GM19035 (cell line): ENCODE measurements around the gene CDYL.
A peak's percentile ranks its signal among the peaks of the same experiment; 100 is the strongest.

ENCODE experiments used
- ATAC-seq: cut with Tn5 transposase; IDR thresholded peaks from one replicate; pipeline ENCODE4 v1.9.1; 2021; ENCODE audit not compliant: unreplicated experiment

CDYL gene

DNA sequence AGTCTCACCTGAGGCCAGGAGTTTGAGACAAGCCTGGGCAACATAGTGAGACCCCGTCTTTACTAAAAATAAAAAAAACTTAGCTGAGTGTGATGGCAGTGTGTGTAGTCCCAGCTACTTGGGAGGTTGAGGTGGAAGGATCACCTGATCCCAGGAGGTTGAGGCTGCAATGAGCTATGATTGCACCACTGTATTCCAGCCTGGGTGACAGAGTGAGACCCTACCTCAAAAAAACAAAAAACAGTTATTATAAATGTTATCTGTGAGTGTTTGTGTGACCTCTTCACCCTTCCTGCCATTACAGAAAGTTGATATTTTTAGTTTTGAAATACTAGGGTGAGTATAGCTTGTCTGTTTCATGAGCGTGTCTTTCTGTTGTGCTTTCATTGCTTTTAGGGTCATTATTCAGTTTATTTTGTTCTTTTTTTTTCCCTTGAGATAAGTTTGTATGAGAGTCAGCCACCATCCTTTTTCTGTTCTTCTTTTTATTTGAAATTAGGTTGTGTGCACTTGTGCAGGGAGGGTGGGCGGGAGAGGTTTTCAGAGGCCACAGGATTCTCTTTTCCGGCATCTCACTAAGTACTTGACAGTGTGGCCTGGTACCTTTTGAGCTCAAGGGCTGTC is 26.2 kb downstream of the CDYL start:
- peak; percentile 67 for ATAC-seq

GRCh38 chr6:4803343-4803744 is 27.1 kb downstream of the CDYL start:
- no peak for ATAC-seq

- no peak for ATAC-seq
Measured at GRCh38 chr6:4804095-4804494, 27.9 kb downstream of the CDYL start.

DNA sequence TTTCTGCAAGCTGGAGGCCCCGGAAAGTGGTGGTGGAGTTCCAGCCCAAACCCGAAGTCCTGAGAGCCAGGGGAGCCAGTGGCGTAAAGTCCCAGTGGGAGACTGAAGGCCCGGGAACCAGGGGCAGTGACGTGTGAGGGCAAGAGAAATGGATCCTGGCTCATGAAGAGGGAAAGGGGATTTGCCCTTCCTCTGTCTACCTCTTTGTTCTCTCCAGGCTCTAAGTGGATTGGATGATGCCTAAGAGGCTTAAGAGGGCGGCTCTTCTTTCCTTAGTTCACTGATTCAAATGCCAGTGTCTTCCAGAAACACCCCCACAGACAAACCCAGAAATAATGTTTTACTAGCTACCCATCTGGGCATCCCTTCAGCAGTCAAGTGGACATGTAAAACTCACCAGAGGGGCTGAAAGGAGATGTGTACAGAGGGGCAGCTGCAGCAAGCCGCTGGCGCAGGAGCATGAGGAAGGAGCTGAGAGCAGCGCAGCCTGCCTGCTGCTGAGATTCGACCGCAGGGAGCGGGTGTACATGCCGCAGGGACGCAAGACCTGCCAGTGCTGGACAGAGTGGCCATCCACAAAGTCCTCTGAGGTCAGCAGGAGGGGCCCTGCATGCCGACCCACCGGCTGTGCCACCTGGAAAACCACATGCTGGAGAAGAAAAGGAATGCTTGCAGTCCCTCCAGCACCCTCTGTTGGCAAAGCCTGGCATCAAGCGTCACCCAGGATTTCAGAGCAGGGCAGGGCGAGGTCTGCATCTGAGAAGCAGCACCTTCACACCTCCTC is 29.5 kb downstream of the CDYL start:
- no peak for ATAC-seq

- ATAC-seq, result no peak
Measured at GRCh38 chr6:4806337-4806725, 30.1 kb downstream of the CDYL start.

DNA sequence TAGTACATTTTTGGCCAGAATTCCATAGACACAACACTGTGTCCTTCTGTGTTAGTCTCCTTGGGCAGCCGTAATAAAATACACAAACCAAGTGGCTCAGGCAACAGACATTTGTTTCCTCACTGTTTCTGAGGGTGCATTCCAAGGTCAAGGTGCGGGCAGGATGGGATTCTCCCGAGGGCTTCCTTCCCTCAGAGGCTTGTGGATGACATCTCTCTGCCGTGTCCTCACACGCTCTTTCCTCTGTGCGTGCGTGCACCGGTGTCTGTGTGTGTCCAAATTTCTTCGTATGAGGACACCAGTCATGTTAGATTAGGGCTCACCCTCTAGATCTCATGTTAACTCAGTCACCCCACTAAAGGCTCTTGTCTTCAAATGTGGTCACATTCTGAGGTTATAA is 30.6 kb downstream of the CDYL start:
- ATAC-seq, result no peak

GRCh38 chr6:4808396-4808795 is 32.2 kb downstream of the CDYL start:
- ATAC-seq, result no peak

- ATAC-seq, result no peak
Measured at GRCh38 chr6:4809999-4810918, 34.1 kb downstream of the CDYL start.

- no peak for ATAC-seq
Measured at GRCh38 chr6:4812068-4812467, 35.9 kb downstream of the CDYL start.

DNA sequence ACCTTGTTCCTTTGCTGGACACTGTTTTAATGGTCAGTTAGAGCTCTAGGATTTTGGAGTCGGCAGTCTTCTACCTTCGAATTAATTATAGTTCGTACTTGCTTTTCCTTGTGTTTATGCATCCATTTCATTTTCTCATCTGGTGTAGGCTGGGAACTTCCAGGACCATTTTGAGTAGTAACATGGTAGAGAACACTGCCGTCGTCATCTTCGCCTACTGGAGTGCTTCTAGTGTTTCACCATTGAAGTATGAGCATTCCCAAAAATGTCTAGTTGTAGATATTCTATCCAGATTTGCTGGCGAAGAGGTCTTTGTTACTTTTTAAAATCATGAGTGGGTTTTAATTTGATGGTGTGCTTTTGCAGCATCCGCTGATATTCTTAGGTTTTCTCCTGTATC is 36.9 kb downstream of the CDYL start:
- no peak for ATAC-seq

- peak; percentile 56 for ATAC-seq
Measured at GRCh38 chr6:4814212-4814611, 38.0 kb downstream of the CDYL start.

DNA sequence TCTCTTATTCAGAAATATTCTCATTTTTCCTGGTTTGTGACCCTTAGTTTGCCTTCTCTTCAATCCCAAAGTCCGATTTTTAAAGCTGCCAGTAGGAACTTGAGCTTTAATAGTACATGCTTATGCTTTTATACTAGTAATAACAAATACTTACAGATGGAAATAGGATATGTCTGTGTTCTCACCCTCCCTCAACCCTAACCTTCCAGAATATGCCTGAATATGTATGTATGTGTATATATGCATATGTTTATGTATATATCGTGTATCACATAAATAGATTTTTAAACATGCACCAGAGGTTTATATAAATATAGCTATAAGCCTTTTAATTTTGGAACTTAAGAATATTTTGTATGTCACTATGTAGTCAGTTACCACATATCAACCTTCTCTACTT is 38.8 kb downstream of the CDYL start:
- ATAC-seq, result no peak

- no peak for ATAC-seq
Measured at GRCh38 chr6:4815584-4815983, 39.4 kb downstream of the CDYL start.

GRCh38 chr6:4816904-4817303 is 40.7 kb downstream of the CDYL start:
- ATAC-seq, result no peak

- ATAC-seq, result no peak
Measured at GRCh38 chr6:4817551-4817950, 41.3 kb downstream of the CDYL start.

DNA sequence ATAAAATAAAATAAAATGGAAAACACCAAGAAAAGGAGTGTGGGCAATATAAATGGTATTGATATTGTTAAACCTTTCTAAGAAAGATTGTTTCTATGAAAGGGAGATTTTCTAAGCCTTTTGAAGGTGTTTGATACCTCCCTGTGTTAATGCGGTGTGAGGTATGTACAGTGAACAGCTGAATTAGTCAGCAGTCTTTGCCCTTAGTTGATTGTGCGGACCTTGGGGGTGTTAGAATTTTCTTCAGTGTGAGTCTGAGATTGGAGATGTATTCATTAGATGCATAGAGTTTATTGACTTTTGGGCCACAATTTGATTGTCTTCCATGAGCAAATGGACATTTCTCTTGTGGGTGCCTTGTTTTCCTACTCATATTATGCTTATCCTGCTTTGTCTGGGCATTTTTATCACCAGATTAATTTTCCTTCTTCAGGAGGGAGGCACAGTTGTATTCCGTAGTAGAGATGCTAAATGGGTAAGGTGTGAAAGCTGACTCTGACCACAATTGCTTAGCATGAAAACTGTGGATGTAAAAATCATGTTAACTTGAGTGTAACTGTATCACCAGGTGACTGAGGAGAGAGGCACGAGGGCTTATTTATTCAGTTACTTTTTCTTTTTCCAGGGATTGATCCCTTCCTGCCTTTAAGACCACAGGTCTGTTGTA is 42.2 kb downstream of the CDYL start:
- no peak for ATAC-seq

DNA sequence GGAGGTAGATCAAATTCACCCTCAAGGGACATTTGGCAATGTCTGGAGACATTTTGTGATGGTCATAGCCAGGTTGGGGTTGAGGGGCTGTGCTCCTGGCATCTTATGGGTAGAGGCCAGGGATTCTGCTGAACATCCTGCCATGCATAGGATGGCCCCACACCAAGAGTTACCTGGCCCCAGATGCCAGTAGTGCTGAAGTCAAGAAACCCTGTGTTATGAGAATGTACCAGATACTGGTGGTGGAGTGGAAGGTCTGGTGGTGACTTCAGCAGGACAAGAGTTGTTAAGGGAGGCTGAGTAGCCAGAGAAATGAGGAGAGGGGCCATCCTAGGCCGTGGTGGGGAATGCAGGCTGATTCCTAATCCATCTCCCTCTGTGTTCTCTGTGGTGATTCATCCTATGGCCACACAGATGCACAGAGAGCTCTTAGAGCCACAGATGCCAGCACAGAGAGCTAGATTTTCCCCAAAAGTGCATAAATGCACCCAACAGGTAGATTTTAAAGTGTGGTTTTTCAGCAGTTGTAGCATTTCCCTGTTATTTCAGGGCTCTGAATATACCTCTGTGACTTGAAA is 43.6 kb downstream of the CDYL start:
- ATAC-seq, result no peak

- no peak for ATAC-seq
Measured at GRCh38 chr6:4820704-4821276, 44.6 kb downstream of the CDYL start.

DNA sequence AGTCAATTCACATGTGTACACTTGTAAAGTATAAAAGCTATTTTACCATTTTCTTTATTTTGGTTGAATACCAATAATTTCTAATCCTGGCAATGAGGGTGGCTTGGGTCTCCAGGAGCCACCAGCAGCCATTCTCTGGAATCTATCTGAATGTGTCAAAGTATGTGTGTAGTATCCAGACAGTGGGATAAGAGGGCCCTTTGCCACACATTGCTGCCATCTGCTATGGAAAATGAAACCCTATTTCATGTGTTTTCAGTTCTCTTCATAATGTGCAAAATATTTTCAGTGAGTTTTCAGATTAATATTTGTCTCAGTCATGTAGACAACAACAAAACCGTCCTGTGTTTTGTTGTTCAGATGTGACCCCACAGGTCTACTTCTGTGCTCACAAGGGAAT is 46.3 kb downstream of the CDYL start:
- no peak for ATAC-seq

DNA sequence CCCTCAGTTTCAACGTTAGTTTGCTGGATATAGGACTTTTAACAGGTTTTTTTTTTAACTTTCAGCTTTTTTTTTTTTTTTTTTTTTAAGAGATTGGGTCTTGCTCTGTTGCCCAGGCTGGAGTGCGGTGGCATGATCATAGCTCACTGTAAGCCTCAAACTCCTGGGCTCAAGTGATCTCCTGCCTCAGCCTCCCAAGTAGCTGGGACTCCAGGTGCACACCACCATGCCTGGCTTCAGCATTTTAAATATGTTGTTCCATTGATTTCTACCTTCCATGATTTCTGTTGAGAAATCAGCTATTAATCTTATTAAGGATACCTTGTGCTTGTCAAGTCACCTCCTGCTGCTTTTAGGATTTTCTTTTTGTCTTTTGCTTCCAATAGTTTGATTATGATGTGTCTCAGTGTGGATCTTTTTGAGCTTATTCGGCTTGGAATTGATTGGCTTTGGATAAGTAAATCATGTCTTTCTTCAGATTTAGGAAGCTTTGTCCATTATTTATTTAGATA is 52.0 kb downstream of the CDYL start:
- ATAC-seq, result no peak
